HEK293 (cell line): Measurements from ENCODE around the gene DOK7.

Experiments
- CTCF ChIA-PET: fragments of 350-600 bp; formaldehyde crosslinking; extraction: SDS; loops from one replicate; lab custom pipeline; 2021; ENCODE audit warnings: antibody characterized with exemption; lab: Yijun Ruan, JAX
- POLR2A ChIA-PET: fragments of 300-600 bp; formaldehyde crosslinking; extraction: SDS; loops from one replicate; lab custom pipeline; 2020; ENCODE audit warnings: antibody characterized with exemption, inconsistent platforms; lab: Yijun Ruan, JAX
- H3K27ac ChIP-seq: fragments of 200-500 bp; sonication (Bioruptor generic); 2 replicates; pipeline ENCODE4 v1.5.1; 2014; ENCODE audit warnings: low read depth, low read length, control low read depth, inconsistent platforms; ENCODE audit errors: extremely low read depth
- H3K36me3 ChIP-seq, 2 experiments: fragments of 200-500 bp in 1 of 2; sonication (Bioruptor generic) in 1 of 2; 1 replicate in 1 of 2; 2 replicates in 1 of 2; pipeline ENCODE4 v1.5.1; 2014 to 2017; ENCODE audit warnings: inconsistent platforms in 2 of 2, low read length in 2 of 2; ENCODE audit not compliant: control insufficient read depth in 2 of 2, insufficient read depth in 1 of 2
- H3K4me1 ChIP-seq: fragments of 200-500 bp; sonication (Bioruptor generic); 2 replicates; pipeline ENCODE4 v1.5.1; 2014; ENCODE audit warnings: mild to moderate bottlenecking, low read length, inconsistent platforms; ENCODE audit not compliant: control insufficient read depth, insufficient read depth
- H3K4me3 ChIP-seq: 2 replicates; pipeline ENCODE4 v1.5.1; 2011; ENCODE audit warnings: low read depth, mild to moderate bottlenecking, control low read depth, low read length, moderate library complexity
- H3K9me3 ChIP-seq: fragments of 200-500 bp; sonication (Bioruptor generic); 2 replicates; pipeline ENCODE4 v1.5.1; 2014; ENCODE audit warnings: low read depth, low read length, inconsistent platforms; ENCODE audit not compliant: control insufficient read depth, insufficient read depth
- GLIS2 ChIP-seq: fragments of 450-650 bp; formaldehyde crosslinking; IDR thresholded peaks from 2 replicates; pipeline ENCODE4 v1.5.1; 2016; ENCODE audit warnings: missing biosample characterization, missing genetic modification characterization
- IKZF3 ChIP-seq: fragments of 450-650 bp; IDR thresholded peaks from 2 replicates; pipeline ENCODE4 v1.5.0; 2018; ENCODE audit warnings: missing biosample characterization, mild to moderate bottlenecking, missing genetic modification characterization, moderate library complexity
- KLF1 ChIP-seq: fragments of 450-650 bp; formaldehyde crosslinking; IDR thresholded peaks from 2 replicates; pipeline ENCODE4 v1.5.1; 2016; ENCODE audit warnings: missing biosample characterization, missing genetic modification characterization
- KLF7 ChIP-seq: fragments of 450-650 bp; formaldehyde crosslinking; IDR thresholded peaks from 2 replicates; pipeline ENCODE4 v1.5.1; 2016; ENCODE audit warnings: missing biosample characterization, missing genetic modification characterization, borderline replicate concordance
- MZF1 ChIP-seq: fragments of 450-650 bp; formaldehyde crosslinking; IDR thresholded peaks from 2 replicates; pipeline ENCODE4 v1.5.1; 2017; ENCODE audit warnings: missing biosample characterization, missing genetic modification characterization, borderline replicate concordance
- SALL2 ChIP-seq: fragments of 450-650 bp; formaldehyde crosslinking; IDR thresholded peaks from 2 replicates; pipeline ENCODE4 v1.5.0; 2017; ENCODE audit warnings: missing biosample characterization, mild to moderate bottlenecking, missing genetic modification characterization, borderline replicate concordance
- ZBTB8A ChIP-seq: fragments of 450-650 bp; formaldehyde crosslinking; IDR thresholded peaks from 2 replicates; pipeline ENCODE4 v1.5.1; 2016; ENCODE audit warnings: missing biosample characterization, missing genetic modification characterization
- ZFP3 ChIP-seq: fragments of 450-650 bp; formaldehyde crosslinking; IDR thresholded peaks from 2 replicates; pipeline ENCODE4 v1.5.1; 2016; ENCODE audit warnings: low read depth, missing biosample characterization, missing genetic modification characterization
- ZIC2 ChIP-seq: fragments of 450-650 bp; formaldehyde crosslinking; IDR thresholded peaks from 2 replicates; pipeline ENCODE4 v1.5.1; 2016; ENCODE audit warnings: missing biosample characterization, missing genetic modification characterization
- ZNF16 ChIP-seq: fragments of 450-650 bp; formaldehyde crosslinking; IDR thresholded peaks from 2 replicates; pipeline ENCODE4 v1.5.1; 2016; ENCODE audit warnings: low read depth, missing biosample characterization, missing genetic modification characterization
- ZNF292 ChIP-seq: fragments of 450-650 bp; formaldehyde crosslinking; IDR thresholded peaks from 2 replicates; pipeline ENCODE4 v1.5.1; 2016; ENCODE audit warnings: low read depth, missing biosample characterization, missing genetic modification characterization, borderline replicate concordance
- ZNF341 ChIP-seq: fragments of 450-650 bp; formaldehyde crosslinking; IDR thresholded peaks from 2 replicates; pipeline ENCODE4; 2016; ENCODE audit warnings: low read depth, missing biosample characterization, missing genetic modification characterization
- ZNF350 ChIP-seq: fragments of 450-650 bp; formaldehyde crosslinking; IDR thresholded peaks from 2 replicates; pipeline ENCODE4 v1.5.0; 2017; ENCODE audit warnings: missing biosample characterization, mild to moderate bottlenecking, missing genetic modification characterization
- ZNF37A ChIP-seq: fragments of 450-650 bp; IDR thresholded peaks from 2 replicates; pipeline ENCODE4 v1.5.1; 2018; ENCODE audit warnings: missing biosample characterization, missing genetic modification characterization
- ZNF473 ChIP-seq: fragments of 450-650 bp; formaldehyde crosslinking; IDR thresholded peaks from 2 replicates; pipeline ENCODE4 v1.5.1; 2017; ENCODE audit warnings: missing biosample characterization, missing genetic modification characterization
- ZNF621 ChIP-seq: fragments of 450-650 bp; formaldehyde crosslinking; IDR thresholded peaks from 2 replicates; pipeline ENCODE4 v1.5.1; 2017; ENCODE audit warnings: missing biosample characterization, missing genetic modification characterization
- ZSCAN30 ChIP-seq: fragments of 450-650 bp; IDR thresholded peaks from 2 replicates; pipeline ENCODE4 v1.5.1; 2018; ENCODE audit warnings: missing biosample characterization, mild to moderate bottlenecking, missing genetic modification characterization, moderate library complexity
- TF ChIP-seq, protein P1 (sequence below): fragments of 450-650 bp; formaldehyde crosslinking; IDR thresholded peaks from 2 replicates; pipeline ENCODE4 v1.5.1; 2016; ENCODE audit warnings: missing biosample characterization, missing genetic modification characterization
- TF ChIP-seq, protein P2 (sequence below): fragments of 450-650 bp; formaldehyde crosslinking; conservative IDR thresholded peaks from 2 replicates; pipeline ENCODE4 v1.5.1; 2016; ENCODE audit warnings: low read depth, missing biosample characterization, missing genetic modification characterization
- TF ChIP-seq, protein P3 (sequence below): fragments of 450-650 bp; formaldehyde crosslinking; IDR thresholded peaks from 2 replicates; pipeline ENCODE4 v1.5.1; 2016; ENCODE audit warnings: missing biosample characterization, missing genetic modification characterization
- TF ChIP-seq, protein P4 (sequence below): fragments of 450-650 bp; formaldehyde crosslinking; IDR thresholded peaks from 2 replicates; pipeline ENCODE4 v1.5.1; 2016; ENCODE audit warnings: missing biosample characterization, missing genetic modification characterization, borderline replicate concordance

The DOK7 gene

DNA sequence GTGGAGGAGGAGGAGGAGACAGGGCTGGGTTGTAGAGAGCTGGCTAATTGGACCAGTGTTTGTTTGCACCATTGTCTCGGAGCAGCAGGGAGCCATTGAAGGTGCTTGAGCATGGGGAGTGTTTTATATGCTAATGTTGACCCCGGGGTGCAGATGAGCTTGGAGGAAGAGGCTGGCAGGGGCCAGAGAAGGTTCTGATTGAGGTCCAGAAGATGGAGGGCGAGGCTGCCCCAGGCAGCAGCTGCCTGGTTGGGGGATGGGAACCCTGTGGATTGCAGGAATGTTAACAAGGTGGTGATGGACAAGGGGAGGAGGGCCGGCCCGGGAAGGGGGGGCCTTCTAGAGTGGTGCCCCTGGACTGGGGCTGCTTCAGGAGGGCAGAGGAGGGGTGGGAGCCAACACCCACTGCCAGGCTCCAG is 18.0 kb downstream of the DOK7 start:
- H3K4me1 ChIP-seq: no peaks in the 10 kb centered on the region; the same call in 1 of the 2 replicates
- peak; percentile 61; the same call in 1 of the 2 replicates for TF ChIP-seq ZIC2 (tag by site-specific recombination)
- peak; percentile 71 for TF ChIP-seq KLF1 (tag by site-specific recombination)
- TF ChIP-seq ZBTB8A: no peak
- TF ChIP-seq, protein P1, sequence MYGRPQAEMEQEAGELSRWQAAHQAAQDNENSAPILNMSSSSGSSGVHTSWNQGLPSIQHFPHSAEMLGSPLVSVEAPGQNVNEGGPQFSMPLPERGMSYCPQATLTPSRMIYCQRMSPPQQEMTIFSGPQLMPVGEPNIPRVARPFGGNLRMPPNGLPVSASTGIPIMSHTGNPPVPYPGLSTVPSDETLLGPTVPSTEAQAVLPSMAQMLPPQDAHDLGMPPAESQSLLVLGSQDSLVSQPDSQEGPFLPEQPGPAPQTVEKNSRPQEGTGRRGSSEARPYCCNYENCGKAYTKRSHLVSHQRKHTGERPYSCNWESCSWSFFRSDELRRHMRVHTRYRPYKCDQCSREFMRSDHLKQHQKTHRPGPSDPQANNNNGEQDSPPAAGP (tag by site-specific recombination): 0 out of 2 replicates have a peak, but pooled peaks have one; percentile 48
- peak; percentile 81 for TF ChIP-seq ZNF16 (tag by site-specific recombination)
- 0 out of 2 replicates have a peak, but pooled peaks have one; percentile 2 for TF ChIP-seq GLIS2 (tag by site-specific recombination)
- TF ChIP-seq, all 188 proteins: peak for 5
- Histone ChIP-seq H3K9me3 (no peaks in the 10 kb centered on the region), H3K36me3 (no peaks in the 10 kb centered on the region), H3K4me3 (no peak overlapping the region), H3K27ac (no peak overlapping the region)
- ChIA-PET CTCF (interaction anchor here (0.7 to 2.5 kb wide), 21 partner anchors 9 to 461 kb away, joined by 3 to 16 read pairs (median 5); partner anchors contain the start of gene HGFAC), POLR2A (no interaction called here)

DNA sequence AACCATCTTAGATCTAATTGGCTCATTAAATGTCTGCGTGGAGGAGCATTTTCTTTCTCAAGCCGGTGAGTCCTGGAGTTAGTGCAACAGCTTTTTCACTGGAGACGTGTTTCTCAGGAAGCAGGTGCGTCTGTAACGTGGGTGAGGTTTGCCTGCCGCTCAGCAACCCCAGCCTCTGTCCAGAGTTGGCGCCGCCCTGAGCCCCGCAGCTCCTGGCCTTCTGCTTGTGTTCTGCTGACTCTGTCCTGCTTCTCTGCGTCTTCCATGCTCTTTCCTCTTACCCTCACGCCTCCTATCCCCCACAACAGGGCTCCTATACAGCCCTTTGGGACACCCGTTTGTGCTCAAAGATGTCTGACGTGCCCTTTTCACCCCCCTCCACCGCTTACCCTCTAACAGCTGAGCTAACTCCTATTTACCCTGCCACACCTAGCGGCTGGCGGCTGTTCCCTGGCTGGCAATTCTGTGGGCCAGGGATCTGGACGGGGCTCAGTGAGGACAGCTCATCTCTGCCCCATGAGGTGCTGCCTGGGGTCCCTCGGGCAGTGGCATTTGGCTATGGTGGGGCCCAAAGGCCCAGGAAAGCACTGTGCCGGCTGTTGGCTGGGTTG is 18.8 kb downstream of the DOK7 start:
- POLR2A ChIA-PET: no interaction called here
- no peaks in the 10 kb centered on the region; the same call in 1 of the 2 replicates for H3K4me1 ChIP-seq

More for the DNA sequence above, 18.8 kb downstream of the DOK7 start:
- no peak overlapping the region for H3K4me3 ChIP-seq
- CTCF ChIA-PET: interaction anchor here (0.6 to 2.5 kb wide), 6 partner anchors 10 to 460 kb away, joined by 4 to 16 read pairs (median 6); partner anchors contain the start of gene HGFAC
- H3K27ac ChIP-seq: no peak overlapping the region
- no peaks in the 10 kb centered on the region for H3K9me3 ChIP-seq
- TF ChIP-seq SALL2 (tag by site-specific recombination) (no peak), KLF7 (tag by site-specific recombination) (no peak), ZNF473 (no peak), ZNF341 (tag by site-specific recombination) (no peak), MZF1 (tag by site-specific recombination) (no peak), ZNF350 (tag by site-specific recombination) (no peak), IKZF3 (tag by site-specific recombination) (no peak), ZNF292 (tag by site-specific recombination) (no peak), ZNF621 (tag by site-specific recombination) (no peak), ZSCAN30 (tag by site-specific recombination) (no peak), ZNF37A (tag by site-specific recombination) (no peak), ZFP3 (tag by site-specific recombination) (no peak)
- TF ChIP-seq, protein P2, sequence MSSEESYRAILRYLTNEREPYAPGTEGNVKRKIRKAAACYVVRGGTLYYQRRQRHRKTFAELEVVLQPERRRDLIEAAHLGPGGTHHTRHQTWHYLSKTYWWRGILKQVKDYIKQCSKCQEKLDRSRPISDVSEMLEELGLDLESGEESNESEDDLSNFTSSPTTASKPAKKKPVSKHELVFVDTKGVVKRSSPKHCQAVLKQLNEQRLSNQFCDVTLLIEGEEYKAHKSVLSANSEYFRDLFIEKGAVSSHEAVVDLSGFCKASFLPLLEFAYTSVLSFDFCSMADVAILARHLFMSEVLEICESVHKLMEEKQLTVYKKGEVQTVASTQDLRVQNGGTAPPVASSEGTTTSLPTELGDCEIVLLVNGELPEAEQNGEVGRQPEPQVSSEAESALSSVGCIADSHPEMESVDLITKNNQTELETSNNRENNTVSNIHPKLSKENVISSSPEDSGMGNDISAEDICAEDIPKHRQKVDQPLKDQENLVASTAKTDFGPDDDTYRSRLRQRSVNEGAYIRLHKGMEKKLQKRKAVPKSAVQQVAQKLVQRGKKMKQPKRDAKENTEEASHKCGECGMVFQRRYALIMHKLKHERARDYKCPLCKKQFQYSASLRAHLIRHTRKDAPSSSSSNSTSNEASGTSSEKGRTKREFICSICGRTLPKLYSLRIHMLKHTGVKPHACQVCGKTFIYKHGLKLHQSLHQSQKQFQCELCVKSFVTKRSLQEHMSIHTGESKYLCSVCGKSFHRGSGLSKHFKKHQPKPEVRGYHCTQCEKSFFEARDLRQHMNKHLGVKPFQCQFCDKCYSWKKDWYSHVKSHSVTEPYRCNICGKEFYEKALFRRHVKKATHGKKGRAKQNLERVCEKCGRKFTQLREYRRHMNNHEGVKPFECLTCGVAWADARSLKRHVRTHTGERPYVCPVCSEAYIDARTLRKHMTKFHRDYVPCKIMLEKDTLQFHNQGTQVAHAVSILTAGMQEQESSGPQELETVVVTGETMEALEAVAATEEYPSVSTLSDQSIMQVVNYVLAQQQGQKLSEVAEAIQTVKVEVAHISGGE: no peak
- TF ChIP-seq, protein P3, sequence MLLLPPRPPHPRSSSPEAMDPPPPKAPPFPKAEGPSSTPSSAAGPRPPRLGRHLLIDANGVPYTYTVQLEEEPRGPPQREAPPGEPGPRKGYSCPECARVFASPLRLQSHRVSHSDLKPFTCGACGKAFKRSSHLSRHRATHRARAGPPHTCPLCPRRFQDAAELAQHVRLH (tag by site-specific recombination): no peak
- TF ChIP-seq, protein P1 (tag by site-specific recombination): no peak
- TF ChIP-seq, protein P4, sequence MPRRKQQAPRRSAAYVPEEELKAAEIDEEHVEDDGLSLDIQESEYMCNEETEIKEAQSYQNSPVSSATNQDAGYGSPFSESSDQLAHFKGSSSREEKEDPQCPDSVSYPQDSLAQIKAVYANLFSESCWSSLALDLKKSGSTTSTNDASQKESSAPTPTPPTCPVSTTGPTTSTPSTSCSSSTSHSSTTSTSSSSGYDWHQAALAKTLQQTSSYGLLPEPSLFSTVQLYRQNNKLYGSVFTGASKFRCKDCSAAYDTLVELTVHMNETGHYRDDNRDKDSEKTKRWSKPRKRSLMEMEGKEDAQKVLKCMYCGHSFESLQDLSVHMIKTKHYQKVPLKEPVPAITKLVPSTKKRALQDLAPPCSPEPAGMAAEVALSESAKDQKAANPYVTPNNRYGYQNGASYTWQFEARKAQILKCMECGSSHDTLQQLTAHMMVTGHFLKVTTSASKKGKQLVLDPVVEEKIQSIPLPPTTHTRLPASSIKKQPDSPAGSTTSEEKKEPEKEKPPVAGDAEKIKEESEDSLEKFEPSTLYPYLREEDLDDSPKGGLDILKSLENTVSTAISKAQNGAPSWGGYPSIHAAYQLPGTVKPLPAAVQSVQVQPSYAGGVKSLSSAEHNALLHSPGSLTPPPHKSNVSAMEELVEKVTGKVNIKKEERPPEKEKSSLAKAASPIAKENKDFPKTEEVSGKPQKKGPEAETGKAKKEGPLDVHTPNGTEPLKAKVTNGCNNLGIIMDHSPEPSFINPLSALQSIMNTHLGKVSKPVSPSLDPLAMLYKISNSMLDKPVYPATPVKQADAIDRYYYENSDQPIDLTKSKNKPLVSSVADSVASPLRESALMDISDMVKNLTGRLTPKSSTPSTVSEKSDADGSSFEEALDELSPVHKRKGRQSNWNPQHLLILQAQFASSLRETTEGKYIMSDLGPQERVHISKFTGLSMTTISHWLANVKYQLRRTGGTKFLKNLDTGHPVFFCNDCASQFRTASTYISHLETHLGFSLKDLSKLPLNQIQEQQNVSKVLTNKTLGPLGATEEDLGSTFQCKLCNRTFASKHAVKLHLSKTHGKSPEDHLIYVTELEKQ (tag by site-specific recombination): no peak
- no peaks in the 10 kb centered on the region for H3K36me3 ChIP-seq
